Camera-type eye (tissue), 1 donor: ENCODE measurements around the gene SOCS4. TPM values are rescaled to one million over a fixed set of nuclear protein-coding genes. Genes with fewer than 3 reads are reported as not detected.

Source experiments
- total RNA-seq: library from RNA; depleted of rRNA; stranded (reverse); fragments of >200 nt; gene quantifications from one replicate; pipeline ENCODE4 v1.2.3, GENCODE V29; 2014

Gene SOCS4
- 24.4 TPM for total RNA-seq

GRCh38 chr14:55026793-55027561 is at the start of gene SOCS4, which contains the start of gene WDHD1:
Gene SOCS4 (plus strand): TSS chr14:55027236. CDS start chr14:55043042, 15,806 bp downstream.
Gene WDHD1 (minus strand): TSS chr14:55027099. CDS start chr14:55026787, 312 bp downstream.

GRCh38 chr14:55051423-55052268 is 24.6 kb downstream of the SOCS4 start, which contains the start of gene MAPK1IP1L:
Gene MAPK1IP1L (plus strand): TSS chr14:55051647. CDS start chr14:55061684, 10,037 bp downstream.

Other genes with a start within 250 kb of the SOCS4 start
- gene GCH1, start 124.4 kb upstream of the SOCS4 start, total RNA-seq = 3.3 TPM
- 12.3 TPM for gene WDHD1, start 137 bp upstream of the SOCS4 start, total RNA-seq
- gene MAPK1IP1L, start 24.4 kb downstream of the SOCS4 start, total RNA-seq = 38.4 TPM
- 86.0 TPM for gene LGALS3, start 102.0 kb downstream of the SOCS4 start, total RNA-seq
- gene DLGAP5, start 164.3 kb downstream of the SOCS4 start, total RNA-seq = 10.7 TPM
- gene FBXO34, start 244.2 kb downstream of the SOCS4 start, total RNA-seq = 52.6 TPM